H9 (cell line): ENCODE data around the gene SERPINE3. TPM values are rescaled to one million over a fixed set of nuclear protein-coding genes. Genes with fewer than 3 reads are reported as not detected.

Experiments used
- DNase-seq: peaks from one replicate; pipeline ENCODE4 v3.0.0-alpha.2; 2017
- H2AFZ ChIP-seq: one replicate; pipeline ENCODE4 v1.6.1; 2013; ENCODE audit warnings: mild to moderate bottlenecking, low read length, control low read depth, moderate library complexity
- H2AK5ac ChIP-seq: 2 replicates; pipeline ENCODE4 v1.6.1; 2013; ENCODE audit warnings: low read length, control low read depth, mixed read lengths; ENCODE audit not compliant: insufficient read length
- H2BK120ac ChIP-seq: one replicate; pipeline ENCODE4 v1.6.1; 2013; ENCODE audit warnings: low read depth, mild to moderate bottlenecking, low read length, control low read depth, inconsistent platforms; ENCODE audit not compliant: poor library complexity, severe bottlenecking
- H2BK12ac ChIP-seq: 2 replicates; pipeline ENCODE4 v1.6.1; 2013; ENCODE audit warnings: low read length, control low read depth, mixed read lengths, low read depth; ENCODE audit not compliant: insufficient read length
- H2BK15ac ChIP-seq: 2 replicates; pipeline ENCODE4 v1.6.1; 2013; ENCODE audit warnings: low read depth, low read length, control low read depth
- H2BK20ac ChIP-seq: one replicate; pipeline ENCODE4 v1.6.1; 2013; ENCODE audit warnings: low read depth, mild to moderate bottlenecking, low read length, control low read depth, inconsistent platforms; ENCODE audit not compliant: poor library complexity, severe bottlenecking
- H2BK5ac ChIP-seq: 2 replicates; pipeline ENCODE4 v1.6.1; 2013; ENCODE audit warnings: low read length, control low read depth, mixed read lengths; ENCODE audit not compliant: insufficient read length
- H3K14ac ChIP-seq: 2 replicates; pipeline ENCODE4 v1.6.1; 2013; ENCODE audit warnings: low read length, control low read depth; ENCODE audit not compliant: insufficient read depth
- H3K18ac ChIP-seq: 2 replicates; pipeline ENCODE4 v1.6.1; 2013; ENCODE audit warnings: low read depth, mild to moderate bottlenecking, mixed read lengths, low read length, control low read depth; ENCODE audit not compliant: insufficient read length
- H3K23ac ChIP-seq: 2 replicates; pipeline ENCODE4 v1.6.1; 2013; ENCODE audit warnings: low read length, control low read depth, mixed read lengths, low read depth; ENCODE audit not compliant: insufficient read length
- H3K23me2 ChIP-seq: 2 replicates; pipeline ENCODE4 v1.6.1; 2013; ENCODE audit warnings: low read depth, mild to moderate bottlenecking, mixed read lengths, low read length, control low read depth; ENCODE audit not compliant: insufficient read length, poor library complexity, severe bottlenecking
- H3K27ac ChIP-seq: 2 replicates; pipeline ENCODE4 v1.5.1; 2013; ENCODE audit warnings: low read length, control low read depth, mixed read lengths, low read depth; ENCODE audit not compliant: insufficient read length
- H3K27me3 ChIP-seq: 2 replicates; pipeline ENCODE4 v1.6.1; 2013; ENCODE audit warnings: low read length, control low read depth, inconsistent platforms; ENCODE audit not compliant: insufficient read depth
- H3K4ac ChIP-seq: 2 replicates; pipeline ENCODE4 v1.6.1; 2013; ENCODE audit warnings: low read depth, mild to moderate bottlenecking, control low read depth, inconsistent platforms, low read length, moderate library complexity
- H3K4me1 ChIP-seq: 2 replicates; pipeline ENCODE4 v1.6.1; 2013; ENCODE audit warnings: low read length, control low read depth, inconsistent platforms; ENCODE audit not compliant: insufficient read depth
- H3K4me2 ChIP-seq: 2 replicates; pipeline ENCODE4 v1.6.1; 2013; ENCODE audit warnings: low read length, control low read depth, mixed read lengths; ENCODE audit not compliant: insufficient read length, insufficient read depth
- H3K56ac ChIP-seq: 2 replicates; pipeline ENCODE4 v1.6.1; 2013; ENCODE audit warnings: low read depth, mild to moderate bottlenecking, mixed read lengths, low read length, control low read depth; ENCODE audit not compliant: insufficient read length
- H3K79me1 ChIP-seq: 2 replicates; pipeline ENCODE4 v1.6.1; 2013; ENCODE audit warnings: low read depth, mild to moderate bottlenecking, moderate library complexity, low read length, control low read depth, inconsistent platforms; ENCODE audit not compliant: insufficient read depth, poor library complexity, severe bottlenecking
- H3K79me2 ChIP-seq: 2 replicates; pipeline ENCODE4 v1.6.1; 2013; ENCODE audit warnings: low read length, control low read depth, inconsistent platforms; ENCODE audit not compliant: insufficient read depth
- H3K9ac ChIP-seq: 2 replicates; pipeline ENCODE4 v1.6.1; 2013; ENCODE audit warnings: low read length, control low read depth, mixed read lengths; ENCODE audit not compliant: insufficient read length; ENCODE audit errors: extremely low read depth
- H3K9me3 ChIP-seq: one replicate; pipeline ENCODE4 v1.6.1; 2013; ENCODE audit warnings: low read depth, low read length, inconsistent platforms; ENCODE audit not compliant: control insufficient read depth
- H3T11ph ChIP-seq: one replicate; pipeline ENCODE4 v1.6.1; 2013; ENCODE audit warnings: mild to moderate bottlenecking, low read length, control low read depth, inconsistent platforms
- H4K20me1 ChIP-seq: one replicate; pipeline ENCODE4 v1.6.1; 2013; ENCODE audit not compliant: control insufficient read depth, insufficient read length, insufficient read depth
- H4K5ac ChIP-seq: 2 replicates; pipeline ENCODE4 v1.6.1; 2013; ENCODE audit warnings: low read depth, mild to moderate bottlenecking, mixed read lengths, low read length, control low read depth; ENCODE audit not compliant: insufficient read length
- H4K8ac ChIP-seq: replicated peaks from 2 replicates; pipeline ENCODE4 v1.6.1; 2013; ENCODE audit warnings: low read length, control low read depth, mixed read lengths, low read depth; ENCODE audit not compliant: insufficient read length
- H4K91ac ChIP-seq: 2 replicates; pipeline ENCODE4 v1.6.1; 2013; ENCODE audit warnings: low read depth, mild to moderate bottlenecking, moderate library complexity, mixed read lengths, low read length, control low read depth; ENCODE audit not compliant: insufficient read length
- H3K27ac Mint-ChIP-seq, 3 experiments: 2 replicates in 2 of 3; 3 replicates in 1 of 3; pipeline ENCODE4 v1.8.0; 2020 to 2021; ENCODE audit warnings: mixed read lengths in 3 of 3, mild to moderate bottlenecking in 1 of 3, moderate library complexity in 1 of 3
- H3K27me3 Mint-ChIP-seq: 2 replicates; pipeline ENCODE4 v1.8.0; 2021; ENCODE audit warnings: low read depth, mild to moderate bottlenecking, moderate library complexity, mixed read lengths
- H3K36me3 Mint-ChIP-seq, 3 experiments: 2 replicates in 2 of 3; 3 replicates in 1 of 3; pipeline ENCODE4 v1.8.0; 2020 to 2021; ENCODE audit warnings: low read depth in 3 of 3, mixed read lengths in 3 of 3; ENCODE audit not compliant: insufficient read depth in 1 of 3
- H3K4me1 Mint-ChIP-seq, 2 experiments: 2 replicates each; pipeline ENCODE4 v1.8.0; 2020; ENCODE audit warnings: mixed read lengths in 2 of 2
- H3K4me3 Mint-ChIP-seq, 2 experiments: 2 replicates in 1 of 2; 3 replicates in 1 of 2; pipeline ENCODE4 v1.8.0; 2020 to 2021; ENCODE audit warnings: mild to moderate bottlenecking in 2 of 2, mixed read lengths in 2 of 2, moderate library complexity in 1 of 2
- H3K9me3 Mint-ChIP-seq, 2 experiments: 2 replicates in 1 of 2; 3 replicates in 1 of 2; pipeline ENCODE4 v1.8.0; 2020; ENCODE audit warnings: mild to moderate bottlenecking in 2 of 2, mixed read lengths in 2 of 2, moderate library complexity in 1 of 2
- CTCF ChIP-seq: fragments of 200-600 bp; sonication (generic); conservative IDR thresholded peaks from 3 replicates; pipeline ENCODE4 v1.8.0; 2021; ENCODE audit warnings: antibody characterized with exemption, mild to moderate bottlenecking
- WGBS: extraction: QIAGEN DNeasy Blood & Tissue Kit; methylation state at CpG from one replicate; pipeline ENCODE4 v1.1.7; 2013; ENCODE audit warnings: missing lambda C conversion rate, low lambda C conversion rate, mixed read lengths; ENCODE audit not compliant: insufficient read length; ENCODE audit errors: extremely low coverage; 5-methylcytosine and 5-hydroxymethylcytosine counted together
- total RNA-seq: library from RNA; stranded (reverse); gene quantifications from 2 replicates; pipeline ENCODE4 v1.2.1, GENCODE V29; 2021

The SERPINE3 gene
- total RNA-seq, 1 experiment from 2014 or later = not detected

GRCh38 chr13:51346397-51346796, 6.9 kb downstream of the SERPINE3 start:
- Histone ChIP-seq H3K9ac (no peak overlapping the region), H3K27ac (no peak overlapping the region), H2BK20ac (no peak overlapping the region), H3K18ac (no peak overlapping the region), H2BK120ac (no peak overlapping the region), H3K23ac (no peak overlapping the region), H4K8ac (no peak overlapping the region), H2BK15ac (no peak overlapping the region), H4K5ac (no peak overlapping the region), H2AK5ac (no peak overlapping the region), H2BK5ac (no peak overlapping the region), H3K14ac (no peak overlapping the region), H3K79me1 (no peaks in the 10 kb centered on the region), H3K9me3 (no peaks in the 10 kb centered on the region), H3T11ph (no peak overlapping the region), H4K91ac (no peak overlapping the region), H3K27me3 (no peaks in the 10 kb centered on the region), H2AFZ (no peak overlapping the region), H4K20me1 (no peaks in the 10 kb centered on the region), H2BK12ac (no peak overlapping the region), H3K4me1 (no peaks in the 10 kb centered on the region), H3K4ac (no peak overlapping the region), H3K23me2 (no peaks in the 10 kb centered on the region), H3K4me2 (no peak overlapping the region), H3K56ac (no peak overlapping the region), H3K79me2 (no peaks in the 10 kb centered on the region)
- WGBS = no CpG with 5 or more reads among the region's 2 CpGs
- no peak for DNase-seq
- H3K36me3 Mint-ChIP-seq = peaks cover 0 to 7% (median 0%) of the 10 kb centered on the region in 3 experiments; a peak in 2 of 7 replicates
- 0 out of 2 replicates have a peak, but pooled peaks cover 2% of the 10 kb centered on the region for H3K27me3 Mint-ChIP-seq
- no peak for TF ChIP-seq CTCF
- H3K4me1 Mint-ChIP-seq = peaks cover 24 to 35% of the 10 kb centered on the region in 2 experiments
- peaks cover 0 to 3% of the 10 kb centered on the region in 2 experiments; a peak in 1 of 5 replicates for H3K9me3 Mint-ChIP-seq
- no peak overlapping the region for H3K4me3 Mint-ChIP-seq
- H3K27ac Mint-ChIP-seq = no peak overlapping the region; a peak in 1 of 7 replicates
